GM10847 (cell line): ENCODE data around the gene CPAMD8.

Experiments used
- POLR2A ChIP-seq: IDR thresholded peaks from 2 replicates; pipeline ENCODE4 v1.6.1; 2011; ENCODE audit not compliant: insufficient read length; ENCODE audit errors: extremely low read depth

CPAMD8 gene

DNA sequence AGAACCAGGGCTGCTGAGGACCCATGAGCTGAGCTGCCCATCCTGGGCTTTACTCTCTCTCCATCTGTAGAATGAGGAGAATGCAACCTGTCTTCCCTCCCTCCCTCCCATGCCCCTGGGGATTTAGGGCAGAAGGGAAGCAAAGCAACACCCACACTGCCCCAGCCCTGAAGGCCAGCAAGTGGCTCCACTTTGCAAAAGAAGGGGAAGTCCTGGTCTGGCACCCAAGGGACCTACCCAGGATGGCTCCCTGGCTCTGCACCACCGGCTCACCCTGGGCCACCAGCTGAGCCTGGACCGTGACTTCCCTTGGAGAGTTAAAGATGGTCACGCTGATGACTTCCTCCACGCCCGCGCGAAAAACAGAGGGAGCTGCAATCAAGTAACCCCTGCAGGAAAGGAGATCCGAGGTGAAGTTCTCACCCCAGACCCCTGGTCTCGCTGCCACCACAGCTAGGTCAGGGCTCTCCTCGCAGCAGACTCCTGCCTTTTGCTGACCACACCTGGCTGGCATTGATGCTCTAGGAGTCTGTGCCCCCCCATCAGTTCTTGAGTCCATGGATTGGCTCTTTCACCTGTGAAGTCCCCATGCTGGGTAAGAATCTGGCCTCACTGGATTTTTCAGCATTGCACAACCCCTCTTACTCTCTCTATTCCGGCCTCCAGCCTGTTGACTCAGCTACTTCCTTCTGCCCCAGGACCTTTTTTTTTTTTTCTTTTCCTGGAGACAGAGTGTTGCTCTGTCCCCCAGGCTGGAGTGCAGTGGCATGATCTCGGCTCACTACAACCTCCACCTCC is 4.6 kb downstream of the CPAMD8 start:
- TF ChIP-seq POLR2A: no peak

DNA sequence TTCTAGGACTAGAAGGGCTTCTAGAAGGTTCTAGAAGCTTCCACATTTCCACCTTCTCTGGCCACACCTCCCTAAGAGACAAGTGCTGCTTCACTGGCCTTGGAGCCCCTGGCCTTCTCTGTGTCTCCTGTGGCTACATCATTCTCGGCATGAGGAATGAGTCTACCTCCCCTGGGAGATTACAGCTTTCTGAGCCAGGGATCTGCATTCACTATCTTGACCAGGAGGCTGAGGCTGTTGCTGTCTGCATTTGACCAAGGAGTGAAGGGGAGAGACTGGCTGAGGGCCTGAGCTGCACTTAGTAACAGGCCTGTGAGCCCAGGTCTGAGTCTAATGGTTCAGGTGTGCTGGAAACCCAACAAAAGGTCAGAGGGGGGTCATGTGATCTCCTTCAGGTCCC is 5.3 kb downstream of the CPAMD8 start:
- TF ChIP-seq POLR2A: no peak

DNA sequence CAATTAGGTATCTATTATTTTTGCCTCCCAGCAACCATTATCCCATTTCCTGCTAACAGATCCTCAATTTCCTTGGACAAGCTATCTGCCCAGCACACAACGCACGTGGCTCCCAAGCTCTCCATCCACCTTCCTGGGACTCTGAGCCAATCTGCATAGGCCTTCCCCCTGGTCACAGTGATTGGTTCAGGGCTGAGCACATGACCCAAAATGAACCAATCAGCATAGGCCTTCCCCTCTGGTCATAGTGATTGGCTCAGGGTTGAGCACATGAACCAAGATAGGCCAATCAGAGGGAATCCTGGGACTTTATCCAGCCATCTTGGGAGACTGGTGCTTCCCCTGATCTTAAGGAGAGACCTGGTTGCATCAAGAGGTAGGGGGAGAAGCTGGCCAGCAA is 5.8 kb downstream of the CPAMD8 start:
- TF ChIP-seq POLR2A: no peak

DNA sequence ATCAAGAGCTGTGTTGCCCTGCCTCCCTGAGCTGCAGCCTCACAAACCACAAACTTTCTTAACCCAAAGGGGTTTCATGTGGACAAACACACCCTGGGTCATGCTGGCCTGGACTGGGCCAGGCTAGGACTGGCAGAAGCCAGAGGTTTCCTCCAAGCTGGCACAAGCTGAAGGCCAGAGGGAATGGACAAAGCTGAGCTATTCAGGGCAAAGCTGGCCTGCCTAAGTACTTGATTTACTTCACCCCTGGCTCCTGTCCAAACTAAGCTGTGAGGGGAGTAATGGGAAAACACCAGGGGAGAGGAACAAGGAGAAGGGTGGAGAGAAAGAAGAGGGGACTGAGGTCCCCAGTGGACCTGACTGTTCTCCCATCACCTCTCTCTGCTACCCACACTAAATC is 6.2 kb downstream of the CPAMD8 start:
- no peak for TF ChIP-seq POLR2A

DNA sequence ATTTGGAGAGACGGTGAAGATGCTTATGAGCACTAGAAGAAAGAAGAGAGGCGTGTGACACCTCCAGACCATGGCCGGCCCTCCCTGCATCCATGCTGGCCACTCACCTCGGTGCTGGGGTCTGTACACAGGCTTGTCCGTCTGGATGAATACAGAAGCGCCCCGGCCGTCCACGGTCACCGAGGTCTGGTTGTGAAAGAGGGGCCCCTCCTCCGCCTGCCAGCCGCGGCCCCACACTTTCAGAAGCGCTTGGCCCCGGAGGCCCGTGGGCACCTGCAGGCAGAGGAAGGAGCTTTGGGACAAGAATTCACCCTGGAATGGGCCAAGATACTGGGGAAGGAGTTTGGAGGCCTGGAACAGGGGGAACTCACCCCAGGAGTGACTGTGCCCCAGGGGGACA is 15.1 kb downstream of the CPAMD8 start:
- no peak for TF ChIP-seq POLR2A

DNA sequence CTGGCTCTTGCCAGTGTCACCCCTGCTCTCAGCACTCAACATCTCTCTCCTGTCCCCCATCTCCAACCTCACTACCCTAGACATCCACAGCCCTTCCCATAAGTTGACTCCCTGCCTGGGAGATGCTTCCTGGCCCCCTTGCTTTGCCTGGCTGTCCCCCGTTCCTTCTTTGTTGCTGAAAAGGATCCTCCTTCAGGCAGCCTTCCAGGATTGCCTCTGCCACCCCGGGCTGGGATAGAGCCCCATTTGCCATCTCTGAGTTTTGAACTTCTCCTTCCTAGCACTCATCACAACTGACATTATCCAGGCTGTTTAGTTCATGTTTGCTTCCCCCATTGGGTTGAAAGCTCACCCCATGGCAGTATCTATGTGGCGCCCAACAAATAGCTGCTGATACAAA is 20.0 kb downstream of the CPAMD8 start:
- TF ChIP-seq POLR2A: no peak

DNA sequence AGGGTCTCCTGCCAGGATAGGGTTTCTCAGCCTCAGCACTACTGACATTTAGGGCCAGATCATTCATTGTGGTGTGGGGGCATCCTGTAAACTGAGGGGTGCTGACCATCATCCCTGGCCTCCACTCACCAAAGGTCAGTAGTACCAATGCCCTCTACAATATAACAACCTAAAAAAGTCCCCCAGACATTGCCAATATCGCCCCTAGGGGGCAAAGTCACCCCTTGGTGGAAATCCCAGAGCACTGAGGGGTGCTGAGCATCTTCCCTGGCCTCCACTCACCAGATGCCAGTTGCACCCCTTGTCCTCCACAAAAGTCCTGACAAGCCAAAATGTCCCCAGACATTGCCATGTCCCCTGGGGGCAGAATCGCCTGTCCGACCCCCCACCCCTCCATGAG is 21.6 kb downstream of the CPAMD8 start:
- TF ChIP-seq POLR2A: no peak

DNA sequence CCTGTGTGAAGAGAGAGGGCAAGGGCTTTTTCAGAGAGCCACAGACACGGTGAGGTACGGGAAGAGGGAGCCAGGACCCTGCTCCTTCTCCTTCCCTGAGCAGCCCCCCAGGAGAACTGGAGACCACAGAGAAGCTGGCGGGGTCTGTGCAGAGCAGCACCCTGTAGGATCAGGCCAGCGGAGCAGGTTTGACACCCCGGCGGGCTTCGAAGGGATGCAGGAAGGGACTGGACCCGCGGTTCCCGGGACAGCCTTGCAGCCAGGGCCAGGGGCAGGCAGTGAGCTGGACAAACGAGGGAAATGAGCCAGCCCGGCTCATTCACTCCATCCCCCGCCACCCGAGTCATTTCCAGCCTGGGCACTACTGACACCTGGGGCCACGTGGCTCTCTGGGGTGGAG is 22.2 kb downstream of the CPAMD8 start:
- no peak for TF ChIP-seq POLR2A

DNA sequence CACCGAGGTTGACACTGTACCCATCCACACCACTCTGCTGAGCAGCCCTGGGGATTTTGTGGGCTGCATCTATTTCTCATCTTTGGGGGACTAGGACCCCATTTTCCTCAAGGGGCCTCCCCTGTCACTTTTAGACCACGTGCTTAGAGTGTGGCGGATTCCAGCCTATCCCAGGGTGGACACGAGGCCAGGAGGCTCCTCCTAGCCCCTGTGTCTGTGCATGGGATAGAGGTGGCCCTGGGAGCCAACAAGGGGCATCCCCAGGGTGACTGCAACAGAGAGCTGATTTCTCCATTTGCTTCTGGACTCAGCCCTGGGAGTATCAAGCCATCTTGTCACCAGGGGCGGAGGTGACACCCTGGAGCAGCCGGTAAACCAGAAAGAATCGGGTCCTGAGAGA is 24.2 kb downstream of the CPAMD8 start:
- no peak for TF ChIP-seq POLR2A

DNA sequence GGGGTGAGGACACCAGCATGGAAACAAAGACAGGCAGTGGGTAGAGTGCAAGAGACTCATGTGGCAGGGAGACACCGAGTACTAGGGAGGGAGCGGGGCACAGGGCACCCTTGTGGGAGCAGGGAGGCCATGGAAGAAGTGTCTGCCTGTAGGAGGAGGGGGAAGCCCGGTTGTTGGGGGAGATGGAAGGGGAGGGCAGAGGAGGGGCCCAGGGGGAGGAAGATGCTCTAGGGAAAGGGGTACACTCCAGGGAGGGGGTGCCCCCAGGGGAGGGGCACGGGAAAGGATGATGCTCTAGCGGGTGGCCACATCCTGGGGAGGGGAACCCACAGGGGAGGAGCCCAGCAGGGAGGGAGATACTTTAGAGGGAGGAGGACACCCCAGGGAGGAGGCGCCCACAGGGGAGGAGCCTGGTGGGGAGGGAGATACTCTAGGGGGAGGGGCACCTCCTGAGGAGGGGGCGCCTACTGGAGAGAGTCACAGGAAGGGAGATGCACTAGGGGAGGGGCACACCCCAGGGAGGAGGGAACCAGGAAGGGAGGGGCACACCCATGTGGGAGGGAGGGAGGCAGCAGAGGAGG is 24.9 kb downstream of the CPAMD8 start:
- TF ChIP-seq POLR2A: no peak

DNA sequence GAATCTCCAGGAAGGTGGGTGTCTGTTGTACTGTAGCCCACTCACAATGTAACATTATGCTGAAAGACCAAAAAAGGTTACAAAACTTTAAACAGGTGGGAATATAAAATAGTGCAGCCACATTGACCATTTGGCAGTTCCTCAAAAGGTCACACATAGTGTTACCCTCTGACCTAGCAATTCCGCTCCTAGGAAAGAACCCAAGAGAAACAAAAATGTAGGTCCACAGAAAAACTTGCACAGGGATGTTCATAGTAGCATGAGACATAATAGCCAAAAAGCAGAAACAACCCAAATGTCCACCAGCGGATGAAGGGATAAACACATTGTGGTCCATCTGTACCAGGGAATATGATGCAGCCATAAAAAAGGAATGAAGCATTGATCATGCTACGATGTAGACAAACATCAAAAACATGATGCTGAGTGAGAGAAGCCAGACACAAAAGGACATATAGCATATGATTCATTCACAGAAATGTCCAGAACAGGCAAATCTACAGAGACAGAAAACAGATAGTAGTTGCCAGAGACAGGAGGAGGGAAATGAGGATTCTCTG is 27.9 kb downstream of the CPAMD8 start:
- TF ChIP-seq POLR2A: no peak

DNA sequence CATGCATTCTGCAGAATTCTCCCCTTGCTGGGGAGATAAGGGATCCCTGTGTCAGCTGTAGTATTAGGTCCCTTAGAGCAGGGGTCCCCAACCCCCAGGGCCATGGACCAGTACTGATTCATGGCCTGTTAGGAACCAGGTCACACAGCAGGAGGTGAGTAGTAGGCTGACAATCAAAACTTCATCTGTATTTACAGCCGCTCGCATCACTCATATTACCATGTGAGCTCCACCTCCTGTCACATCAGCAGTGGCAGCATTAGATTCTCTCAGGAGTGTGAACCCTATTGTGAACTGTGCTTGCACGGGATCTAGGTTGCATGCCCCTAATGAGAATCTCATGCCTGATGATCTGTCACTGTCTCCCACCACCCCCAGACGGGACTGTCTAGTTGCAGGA is 37.9 kb downstream of the CPAMD8 start:
- no peak for TF ChIP-seq POLR2A

DNA sequence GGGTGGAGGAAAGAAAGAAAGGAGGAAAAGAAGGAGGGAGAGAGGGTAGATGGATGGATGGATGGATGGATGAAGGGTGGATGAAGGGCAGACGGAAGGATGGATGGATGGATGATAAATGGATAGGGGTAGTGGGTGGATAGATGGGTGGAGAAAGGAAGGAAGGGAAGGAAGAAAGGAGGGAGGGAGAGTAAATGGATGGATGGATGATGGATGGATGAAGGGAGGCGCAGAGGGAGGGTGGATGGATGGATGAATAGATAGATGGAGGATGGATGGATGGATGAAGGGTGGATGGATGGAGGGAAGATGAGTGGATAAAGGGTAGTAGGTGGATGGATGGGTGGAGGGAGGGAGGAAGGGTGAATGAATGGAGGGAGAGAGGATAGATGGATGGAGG is 41.2 kb downstream of the CPAMD8 start:
- TF ChIP-seq POLR2A: no peak

DNA sequence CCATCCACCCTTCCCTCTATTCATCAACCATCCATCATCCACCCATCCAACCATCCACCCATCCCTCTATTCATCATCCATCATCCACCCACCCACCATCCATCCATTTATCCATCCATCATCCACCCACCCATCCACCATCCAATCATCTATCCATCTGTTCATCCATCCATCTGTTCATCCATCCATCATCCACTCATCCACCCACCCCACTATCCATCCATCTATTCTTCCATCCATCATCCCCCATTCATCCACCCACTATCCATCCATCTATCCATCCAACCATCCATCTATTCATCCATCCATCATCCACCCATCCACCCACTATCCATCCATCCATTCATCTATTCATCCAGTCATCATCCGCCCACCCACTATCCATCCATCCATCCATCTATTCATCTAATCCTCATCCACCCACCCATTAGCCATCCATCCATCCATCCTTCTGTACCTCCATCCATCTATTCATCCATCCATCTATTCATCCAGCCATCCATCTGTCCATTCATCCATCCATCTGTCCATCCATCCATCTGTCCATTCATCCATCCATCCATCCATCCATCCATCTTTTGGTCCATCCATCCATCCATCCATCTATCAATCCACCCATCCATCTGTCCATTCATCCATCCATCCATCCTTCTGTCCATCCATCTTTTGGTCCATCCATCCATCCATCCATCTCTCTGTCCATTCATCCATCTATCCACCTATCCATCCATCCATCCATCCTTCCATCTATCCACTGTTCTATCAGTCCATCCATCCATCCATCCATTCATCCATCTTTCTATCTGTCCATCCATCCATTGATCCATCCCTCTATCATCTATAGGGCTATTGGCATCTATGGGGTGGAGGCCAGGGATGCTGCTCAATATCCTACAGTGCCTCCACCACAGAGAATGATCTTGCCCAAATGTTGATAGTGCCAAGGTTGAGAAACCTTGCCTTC is 47.5 kb downstream of the CPAMD8 start:
- no peak for TF ChIP-seq POLR2A

DNA sequence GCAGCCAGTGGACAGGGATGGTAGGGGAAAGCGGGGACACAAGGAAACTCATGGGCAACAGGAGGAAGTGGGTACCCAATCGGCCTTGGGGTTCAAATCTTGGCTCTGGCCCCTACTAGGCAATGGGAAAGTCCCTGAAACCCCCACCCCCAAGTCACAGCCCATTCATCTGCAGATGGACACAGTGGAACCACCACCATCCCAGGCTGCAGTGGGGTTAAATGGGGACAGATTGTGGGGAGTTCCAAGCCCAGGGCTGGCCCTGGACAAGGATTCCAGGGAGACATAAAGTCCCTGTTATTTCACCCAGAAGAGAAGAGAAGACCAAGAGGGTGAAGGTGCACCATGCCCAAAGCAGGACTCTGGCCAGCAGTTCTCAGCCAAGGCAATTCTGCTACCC is 48.5 kb downstream of the CPAMD8 start:
- TF ChIP-seq POLR2A: no peak
